ENCODE measurements around the gene GRID1. TPM values are rescaled to one million over a fixed set of nuclear protein-coding genes. Genes with fewer than 3 reads are reported as not detected.

Gene GRID1
- total RNA-seq, 1 donor from 2014 or later: under 0.01 TPM

DNA sequence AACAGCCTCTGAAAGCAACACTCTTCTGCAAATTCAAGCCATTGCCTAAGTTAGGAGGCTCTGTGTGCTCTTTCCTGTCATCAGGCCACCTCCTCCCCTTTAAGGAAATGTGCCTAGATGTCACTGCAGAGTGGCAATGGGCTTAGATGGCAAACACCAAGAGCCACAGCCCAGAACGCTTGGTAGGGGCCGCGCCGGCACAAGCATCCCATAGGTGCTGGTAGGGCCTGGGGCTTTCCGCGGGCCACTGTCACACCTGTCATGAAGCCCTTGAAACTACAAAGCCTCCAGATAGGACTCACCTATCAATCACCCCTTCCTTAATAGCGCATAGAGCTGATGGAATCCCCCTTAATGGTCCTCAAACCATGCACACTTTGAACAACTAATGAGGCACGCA is 299.9 kb downstream of the GRID1 start:
- DNase-seq (ENCODE audit: low read depth in 2 of 2): no peak

- DNase-seq (ENCODE audit: low read depth in 2 of 2): no peak
Measured at GRCh38 chr10:86065711-86066251, 300.8 kb downstream of the GRID1 start.

- no peak for DNase-seq (ENCODE audit: low read depth in 2 of 2)
Measured at GRCh38 chr10:86064931-86065662, 301.5 kb downstream of the GRID1 start.

DNA sequence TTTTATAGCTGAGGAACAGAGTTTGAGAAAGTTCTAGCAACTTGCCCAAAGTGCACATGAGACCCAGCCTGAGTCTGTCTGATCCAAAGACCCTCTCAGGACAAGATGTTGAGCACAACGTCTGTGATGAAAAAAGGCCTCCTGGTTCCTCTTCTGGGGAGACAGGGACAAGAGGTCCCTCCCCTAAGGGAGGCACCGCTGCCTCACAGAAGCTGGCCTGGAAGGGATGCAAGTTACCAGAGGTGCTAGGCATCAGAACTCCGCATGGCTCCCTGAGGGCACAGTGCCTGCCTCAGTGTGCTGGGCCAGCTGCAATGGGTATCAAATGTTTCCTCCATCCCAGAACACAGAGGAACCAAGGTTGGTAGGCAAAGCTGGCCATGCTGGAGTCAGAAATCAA is 302.4 kb downstream of the GRID1 start:
- DNase-seq (ENCODE audit: low read depth in 2 of 2): no peak

- DNase-seq (ENCODE audit: low read depth in 2 of 2): no peak
Measured at GRCh38 chr10:86063341-86063740, 303.3 kb downstream of the GRID1 start.

DNA sequence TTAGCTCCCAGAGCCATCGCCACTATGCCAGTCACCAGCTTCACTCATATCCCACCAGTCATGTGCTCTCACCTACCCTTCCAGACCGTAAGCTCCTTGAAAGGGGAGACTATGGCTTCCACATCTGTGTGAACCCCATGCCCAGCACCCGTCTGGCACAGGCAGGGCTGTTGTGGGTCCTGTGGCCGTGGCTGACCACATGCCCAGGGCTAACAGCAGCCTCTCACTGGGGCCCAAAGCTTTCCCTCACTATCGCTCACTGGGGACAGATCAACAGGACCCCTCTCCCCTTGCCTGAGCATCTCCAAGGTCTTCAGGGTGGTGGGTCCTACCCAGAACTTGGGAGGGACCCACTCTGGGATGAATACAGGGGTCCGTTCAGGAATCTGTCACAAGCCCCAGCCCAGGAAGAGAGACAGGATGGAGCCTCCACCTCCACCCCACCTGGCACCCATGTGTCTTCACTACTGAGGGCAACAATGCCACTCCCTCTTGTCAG is 303.9 kb downstream of the GRID1 start:
- DNase-seq (ENCODE audit: low read depth in 2 of 2): no peak

GRCh38 chr10:86062198-86062550 is 304.4 kb downstream of the GRID1 start:
- no peak for DNase-seq (ENCODE audit: low read depth in 2 of 2)

- DNase-seq (ENCODE audit: low read depth in 2 of 2): no peak
Measured at GRCh38 chr10:86061278-86062197, 305.1 kb downstream of the GRID1 start.

GRCh38 chr10:86060386-86061277 is 306.0 kb downstream of the GRID1 start:
- no peak for DNase-seq (ENCODE audit: low read depth in 2 of 2)

DNA sequence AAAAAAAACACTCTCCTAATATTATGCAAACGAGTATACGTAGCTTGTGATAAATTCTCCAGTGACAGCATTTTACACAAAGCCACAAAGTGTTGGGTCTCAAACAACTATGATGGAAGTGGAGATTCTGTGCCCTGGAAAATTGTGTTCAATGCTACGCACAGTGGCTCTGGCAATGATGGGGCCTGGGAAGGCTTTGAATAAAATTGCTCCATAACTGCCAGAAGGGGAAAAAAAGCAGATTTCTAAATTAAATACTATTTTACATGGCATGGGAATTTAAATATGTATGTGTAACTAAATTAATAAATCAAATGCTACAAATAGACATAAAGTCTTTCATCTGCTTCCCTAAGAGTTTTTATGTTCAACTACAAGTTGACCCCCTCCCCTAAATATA is 306.7 kb downstream of the GRID1 start:
- no peak for DNase-seq (ENCODE audit: low read depth in 2 of 2)

DNA sequence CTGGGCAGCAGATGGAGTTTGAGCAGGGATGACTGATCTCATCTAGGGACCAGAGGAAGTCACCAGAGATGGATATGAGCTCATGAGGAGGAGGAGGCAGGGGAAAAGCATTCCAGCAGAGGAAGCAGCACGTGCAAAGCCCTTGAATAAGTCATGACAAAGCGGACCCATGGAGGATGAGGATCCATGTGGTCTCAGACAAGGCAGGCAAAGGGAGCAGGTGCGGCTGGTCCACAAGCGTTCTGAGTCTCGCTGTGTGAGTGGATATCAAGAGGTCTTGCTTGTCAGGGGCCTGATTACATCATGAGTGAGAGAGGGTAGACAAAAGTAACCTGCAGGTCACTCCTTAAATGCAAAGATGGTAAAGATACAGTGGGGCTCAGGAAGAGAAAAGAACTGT is 307.6 kb downstream of the GRID1 start:
- no peak for DNase-seq (ENCODE audit: low read depth in 2 of 2)

GRCh38 chr10:86057708-86058107 is 308.9 kb downstream of the GRID1 start:
- DNase-seq (ENCODE audit: low read depth in 2 of 2): no peak

- DNase-seq (ENCODE audit: low read depth in 2 of 2): no peak
Measured at GRCh38 chr10:86056672-86057071, 309.9 kb downstream of the GRID1 start.

DNA sequence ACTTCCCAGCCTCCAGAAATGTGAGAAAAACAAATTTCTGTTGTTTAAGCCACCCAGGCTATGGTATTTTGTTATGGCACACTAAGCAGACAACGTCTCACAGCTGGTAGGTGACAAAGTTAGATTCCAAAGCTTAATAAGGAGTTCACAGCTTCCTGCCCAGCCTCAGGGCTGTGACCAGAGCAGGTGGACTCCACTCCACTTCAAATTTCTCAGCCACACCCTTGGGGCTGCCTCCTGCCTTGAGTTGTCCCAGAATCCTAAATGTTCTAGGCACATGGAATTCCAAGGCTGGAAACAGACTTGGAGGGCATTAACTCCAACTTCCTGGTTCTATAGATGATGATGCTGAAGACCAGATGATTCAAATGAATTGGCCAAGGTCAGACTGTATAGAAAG is 310.7 kb downstream of the GRID1 start:
- no peak for DNase-seq (ENCODE audit: low read depth in 2 of 2)

GRCh38 chr10:86053675-86054074 is 312.9 kb downstream of the GRID1 start:
- DNase-seq (ENCODE audit: low read depth in 2 of 2): no peak

GRCh38 chr10:86051586-86051985 is 315.0 kb downstream of the GRID1 start:
- no peak for DNase-seq (ENCODE audit: low read depth in 2 of 2)

DNA sequence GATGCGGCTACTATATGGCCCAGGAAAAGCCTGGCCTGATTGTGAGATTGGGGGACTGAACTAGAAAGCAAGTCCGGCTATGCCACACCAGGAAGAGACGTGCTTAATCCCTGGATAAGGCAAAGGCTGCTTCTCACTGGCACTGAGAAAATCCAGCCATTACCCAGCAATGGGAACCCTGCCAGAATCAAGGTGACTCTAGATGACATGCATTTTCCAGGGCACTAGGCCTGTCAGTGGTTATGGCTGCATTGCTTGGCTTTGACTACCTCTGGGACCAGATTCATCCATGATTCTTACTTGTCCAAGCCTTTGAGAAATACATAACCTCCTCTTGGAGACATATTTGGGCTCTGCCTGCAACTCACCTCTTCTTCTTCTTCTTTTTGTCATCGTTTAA is 317.2 kb downstream of the GRID1 start:
- no peak for DNase-seq (ENCODE audit: low read depth in 2 of 2)

GRCh38 chr10:86048973-86049372 is 317.6 kb downstream of the GRID1 start:
- no peak for DNase-seq (ENCODE audit: low read depth in 2 of 2)

GRCh38 chr10:86048571-86048970 is 318.0 kb downstream of the GRID1 start:
- DNase-seq (ENCODE audit: low read depth in 2 of 2): no peak

DNA sequence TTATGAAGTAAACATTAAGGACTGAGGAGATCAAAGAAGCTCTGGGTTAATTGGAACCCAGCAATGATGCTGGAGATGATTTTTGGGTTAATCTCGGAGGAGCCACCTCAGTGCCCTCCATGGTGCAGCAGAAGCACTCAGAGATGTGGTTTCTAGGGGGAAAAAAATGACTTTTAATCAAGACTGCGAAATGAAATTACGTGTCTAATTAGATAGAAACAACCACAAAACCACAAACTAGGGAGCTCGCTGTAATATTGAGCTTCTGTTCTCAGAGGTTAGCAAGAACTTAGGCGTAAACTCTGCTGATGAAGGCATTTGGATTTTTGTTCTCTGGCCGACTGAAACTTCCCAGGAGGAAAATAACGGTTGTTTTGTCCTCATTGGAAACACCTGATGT is 319.0 kb downstream of the GRID1 start:
- DNase-seq (ENCODE audit: low read depth in 2 of 2): no peak

DNA sequence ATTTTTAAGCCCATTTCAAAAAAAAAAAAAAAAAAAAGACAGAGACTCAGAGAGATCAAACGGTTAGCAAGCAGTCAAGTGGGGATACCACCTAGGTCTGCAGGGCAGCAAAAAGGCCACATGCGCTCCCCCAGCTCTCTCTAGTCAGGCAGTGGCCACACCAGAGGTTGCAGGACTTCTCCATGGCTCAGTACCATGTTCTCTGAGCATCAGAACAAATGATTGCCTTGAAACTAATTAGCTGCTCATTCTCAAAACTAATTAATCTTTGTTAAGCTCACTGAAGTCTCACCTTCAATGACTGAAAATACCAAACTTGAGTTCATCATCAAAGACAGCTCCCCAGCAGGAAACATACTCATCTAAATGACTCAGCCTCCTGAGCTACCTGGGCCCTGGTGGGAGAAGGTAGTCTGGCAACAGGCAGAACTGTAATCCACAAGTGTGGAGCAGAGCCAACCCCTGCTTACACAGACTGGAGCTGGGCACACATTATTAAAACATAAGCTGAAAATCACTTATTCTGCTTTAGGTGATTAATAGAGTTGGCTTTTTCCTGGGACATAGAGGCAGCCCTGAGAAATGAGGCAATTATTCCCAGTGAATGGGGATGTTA is 319.6 kb downstream of the GRID1 start:
- no peak for DNase-seq (ENCODE audit: low read depth in 2 of 2)

All from dermis microvascular lymphatic vessel endothelial cell (primary cell).